GM12875 (cell line): ENCODE measurements around the gene COL5A3.

Source experiments
- H3K4me3 ChIP-seq: one replicate; pipeline ENCODE4 v1.5.1; 2011; ENCODE audit warnings: low read depth, low read length, control low read depth
- TF ChIP-seq, protein P1 (sequence below): IDR thresholded peaks from 2 replicates; pipeline ENCODE4 v1.5.1; 2011; ENCODE audit warnings: low read depth, mild to moderate bottlenecking, control low read depth, inconsistent platforms, low read length, moderate library complexity, borderline replicate concordance; ENCODE audit not compliant: insufficient read depth

COL5A3 gene

DNA sequence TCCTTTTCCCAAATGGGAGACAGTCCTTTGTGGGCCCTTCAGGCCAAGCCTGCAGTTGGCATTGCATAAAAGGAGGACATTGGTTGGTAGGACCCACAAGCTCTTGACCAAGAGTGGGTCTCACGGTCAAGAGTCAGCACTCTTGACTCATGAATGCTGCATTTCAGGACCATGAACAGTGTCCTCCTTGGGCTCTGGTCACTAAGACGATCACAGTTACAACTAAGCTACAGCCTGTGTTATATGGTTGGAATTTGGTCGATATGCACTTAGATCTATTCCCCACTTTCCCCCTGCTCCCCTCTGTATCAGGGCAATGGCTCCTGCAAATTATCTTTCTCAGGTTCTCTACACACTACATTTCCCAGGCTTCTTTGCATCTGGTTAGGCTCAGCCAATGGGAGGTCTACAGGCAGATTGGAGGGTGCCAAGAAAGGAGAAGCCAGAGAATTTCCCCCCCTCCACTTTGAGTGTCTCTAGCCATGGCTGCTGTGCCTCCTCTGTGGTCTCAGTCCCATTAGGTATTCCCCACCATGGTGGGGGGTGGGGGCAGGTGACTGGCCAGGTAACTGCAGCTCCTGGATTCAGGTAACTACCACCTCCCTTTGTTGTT, 70.9 kb downstream of the COL5A3 start:
- TF ChIP-seq, protein P1, sequence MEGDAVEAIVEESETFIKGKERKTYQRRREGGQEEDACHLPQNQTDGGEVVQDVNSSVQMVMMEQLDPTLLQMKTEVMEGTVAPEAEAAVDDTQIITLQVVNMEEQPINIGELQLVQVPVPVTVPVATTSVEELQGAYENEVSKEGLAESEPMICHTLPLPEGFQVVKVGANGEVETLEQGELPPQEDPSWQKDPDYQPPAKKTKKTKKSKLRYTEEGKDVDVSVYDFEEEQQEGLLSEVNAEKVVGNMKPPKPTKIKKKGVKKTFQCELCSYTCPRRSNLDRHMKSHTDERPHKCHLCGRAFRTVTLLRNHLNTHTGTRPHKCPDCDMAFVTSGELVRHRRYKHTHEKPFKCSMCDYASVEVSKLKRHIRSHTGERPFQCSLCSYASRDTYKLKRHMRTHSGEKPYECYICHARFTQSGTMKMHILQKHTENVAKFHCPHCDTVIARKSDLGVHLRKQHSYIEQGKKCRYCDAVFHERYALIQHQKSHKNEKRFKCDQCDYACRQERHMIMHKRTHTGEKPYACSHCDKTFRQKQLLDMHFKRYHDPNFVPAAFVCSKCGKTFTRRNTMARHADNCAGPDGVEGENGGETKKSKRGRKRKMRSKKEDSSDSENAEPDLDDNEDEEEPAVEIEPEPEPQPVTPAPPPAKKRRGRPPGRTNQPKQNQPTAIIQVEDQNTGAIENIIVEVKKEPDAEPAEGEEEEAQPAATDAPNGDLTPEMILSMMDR: no peak
- no peak overlapping the region for H3K4me3 ChIP-seq

DNA sequence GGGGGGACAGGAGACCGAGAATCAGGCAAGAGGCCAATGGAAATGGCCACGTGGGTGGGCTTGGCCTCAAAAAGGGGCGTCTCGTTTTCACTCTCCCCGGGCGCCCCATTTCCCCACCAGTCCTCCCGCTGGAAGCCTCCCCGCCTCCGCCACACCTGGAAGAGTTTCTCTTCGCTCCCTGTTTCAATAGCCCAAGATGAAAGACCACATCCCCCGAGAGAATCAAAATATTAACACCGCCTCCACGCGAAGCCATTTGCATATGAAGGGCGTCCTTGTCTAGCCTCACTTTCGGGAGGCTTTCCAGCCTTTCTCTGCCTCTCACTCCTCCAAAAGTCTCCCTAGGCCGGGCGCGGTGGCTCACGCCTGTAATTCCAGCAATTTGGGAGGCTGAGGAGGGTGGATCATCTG, 73.3 kb downstream of the COL5A3 start:
- TF ChIP-seq, protein P1: no peak
- no peak overlapping the region for H3K4me3 ChIP-seq

DNA sequence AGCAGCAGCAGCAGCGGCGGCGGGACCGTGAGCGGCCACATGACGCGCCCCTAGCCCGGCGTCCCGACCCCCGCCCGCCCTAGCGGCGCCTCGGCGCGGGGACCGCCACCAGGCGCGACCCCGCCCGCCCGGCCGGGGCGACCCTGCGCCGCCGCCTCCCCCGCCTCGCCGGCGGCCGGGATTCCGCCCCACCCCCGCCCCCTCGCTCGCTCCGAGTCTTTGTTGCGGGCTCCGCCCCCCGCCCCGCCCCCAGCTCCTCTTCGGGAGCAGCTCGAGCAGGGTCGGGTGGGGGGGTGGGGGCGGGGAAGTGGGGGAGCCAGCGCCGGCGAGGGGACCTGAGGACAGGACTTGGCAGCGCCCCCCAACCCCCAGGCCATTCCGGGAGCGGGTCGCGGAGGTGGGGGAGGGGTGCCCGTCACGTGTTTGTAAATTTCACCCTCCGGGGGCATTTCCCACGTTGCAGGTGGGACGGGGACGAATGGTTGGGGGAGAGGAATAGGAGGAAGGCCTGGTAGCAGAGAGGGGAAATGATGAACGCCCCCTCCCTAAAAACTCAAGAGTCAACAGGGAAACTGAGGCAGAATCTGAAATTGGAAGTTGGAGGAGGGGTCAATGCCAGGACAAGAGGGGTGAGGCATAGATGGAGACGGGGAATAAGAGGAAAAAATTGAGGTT, 73.8 kb downstream of the COL5A3 start, which contains the start of gene OLFM2:
Gene OLFM2, minus strand, starts transcription at position 190 of the 675 bp plus-strand sequence. Its CDS starts 149 bp downstream, at position 41.
- no peak within 1 kb of the TSS for H3K4me3 ChIP-seq
- TF ChIP-seq, protein P1: no peak

DNA sequence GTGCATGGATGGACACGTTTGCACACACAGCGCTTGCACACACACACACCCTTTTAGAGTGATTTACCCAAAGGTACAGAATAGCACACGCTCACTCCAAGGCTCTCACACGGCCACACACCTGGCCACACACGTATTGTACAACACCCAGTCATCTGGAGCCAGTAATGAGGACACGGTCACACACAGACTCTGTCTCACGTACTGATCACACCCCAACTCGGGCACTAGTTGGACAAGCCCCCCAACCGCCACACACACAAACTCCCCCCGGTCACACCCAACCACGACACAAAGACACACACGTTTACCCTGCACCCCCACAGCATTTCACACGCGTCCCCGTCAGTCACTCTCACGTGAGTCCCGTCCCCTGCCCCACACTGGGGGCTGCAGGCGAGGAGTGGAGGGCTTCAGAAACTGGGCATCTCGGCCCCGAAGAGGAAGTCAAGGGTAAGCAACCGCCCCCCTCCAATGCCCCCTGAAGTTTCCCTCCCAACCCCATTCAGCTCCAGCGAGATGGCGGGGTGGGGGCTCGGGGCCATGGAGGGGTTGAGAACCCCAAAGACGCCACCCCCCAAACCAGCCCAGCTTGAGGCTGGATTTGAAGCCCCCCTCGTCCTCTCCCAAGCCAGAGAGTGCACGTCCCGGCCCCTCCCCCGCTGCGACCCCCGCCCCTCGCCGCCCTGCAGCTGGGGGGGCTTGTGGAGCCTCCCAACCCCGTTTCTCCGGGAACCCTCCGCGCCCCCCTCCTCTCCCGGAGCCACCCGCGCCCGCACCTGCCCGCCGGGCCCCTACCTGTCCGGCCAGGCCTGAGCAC, 74.6 kb downstream of the COL5A3 start:
- no peak overlapping the region for H3K4me3 ChIP-seq
- TF ChIP-seq, protein P1: no peak

DNA sequence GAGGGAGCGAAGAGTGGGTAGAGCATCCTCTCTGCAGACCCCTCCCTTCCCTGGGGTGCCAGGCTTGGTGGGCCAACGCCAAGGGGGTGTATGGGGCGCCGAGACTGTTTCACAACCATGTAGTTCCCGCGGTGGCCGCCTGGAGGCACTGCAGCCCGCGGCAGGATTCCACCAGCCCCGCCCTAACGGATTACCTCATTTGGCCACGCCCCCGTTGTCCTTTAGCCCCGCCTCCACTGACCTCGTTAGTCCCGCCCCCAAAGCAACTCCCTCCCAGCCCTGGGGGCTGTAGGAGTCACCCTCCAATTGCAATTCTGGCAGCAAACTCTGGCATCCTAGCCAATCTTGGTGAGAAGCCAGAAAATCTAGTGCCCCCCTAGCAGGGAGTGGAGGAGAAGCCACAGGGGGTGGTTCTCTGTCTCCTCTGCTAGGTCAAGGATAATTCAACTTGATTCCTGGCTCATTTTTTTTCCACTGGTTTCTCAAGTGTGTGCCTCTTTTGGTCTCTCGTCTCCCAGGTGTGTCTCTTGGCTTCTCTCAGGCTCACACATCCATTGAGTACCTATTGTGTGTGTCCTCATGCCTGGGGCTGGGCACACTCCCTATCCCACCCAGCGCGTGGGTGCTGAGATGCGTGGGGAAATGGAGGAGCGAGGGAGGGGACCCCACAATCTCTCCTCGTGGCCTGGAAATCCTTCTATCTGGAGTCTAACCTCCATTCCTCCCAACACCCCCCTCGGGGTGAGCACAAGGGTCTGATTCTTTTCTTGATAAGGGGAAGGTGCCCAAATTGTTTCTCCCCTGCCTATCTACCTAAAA, 76.0 kb downstream of the COL5A3 start:
- TF ChIP-seq, protein P1: peak; percentile 97
- H3K4me3 ChIP-seq: no peak overlapping the region

DNA sequence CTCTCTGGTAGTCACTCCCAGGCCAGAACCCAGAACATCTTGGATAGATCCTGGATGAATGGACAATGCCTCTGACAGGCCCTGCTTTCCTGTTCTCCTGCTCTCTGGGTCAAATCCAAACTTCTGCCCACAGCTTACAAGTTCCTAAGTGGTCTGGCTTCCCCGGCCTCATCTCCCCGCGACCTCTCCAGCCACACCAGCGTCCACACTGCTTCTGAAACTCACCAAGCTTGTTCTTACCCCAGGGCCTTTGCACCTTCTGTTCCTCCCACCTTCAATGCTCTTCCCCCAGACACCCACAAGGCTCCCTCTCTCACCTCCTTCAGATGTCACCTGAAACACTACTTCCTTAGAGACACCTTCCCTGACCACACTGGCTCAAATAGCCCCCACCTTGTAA, 77.5 kb downstream of the COL5A3 start:
- TF ChIP-seq, protein P1: no peak
- H3K4me3 ChIP-seq: no peak overlapping the region
